ENCODE results near the gene CAPN1. TPM values are rescaled to one million over a fixed set of nuclear protein-coding genes. Genes with fewer than 3 reads are reported as not detected.

Gene CAPN1
- total and polyA plus RNA-seq, 9 of the 15 experiments (the other 6 are each of a cell fraction or from before 2014, with no cell fraction given), result 3.5 to 199 (median 61.6) TPM

DNA sequence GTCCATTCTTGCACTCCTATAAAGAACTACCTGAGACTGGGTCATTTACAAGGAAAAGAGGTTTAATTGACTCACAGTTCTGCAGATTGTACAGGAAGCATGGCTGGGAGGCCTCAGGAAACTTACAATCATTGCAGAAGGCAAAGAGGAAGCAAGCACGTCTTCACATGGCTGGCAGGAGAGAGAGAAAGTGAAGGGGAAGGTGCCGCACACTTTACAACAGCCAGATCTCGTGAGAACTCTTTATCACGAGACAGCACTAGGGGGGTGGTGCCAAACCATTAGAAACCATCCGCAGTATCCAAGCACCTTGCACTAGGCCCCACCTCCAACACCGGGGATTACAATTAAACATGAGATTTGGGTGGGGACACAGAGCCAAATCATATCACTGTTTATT, 60.7 kb downstream of the CAPN1 start (continued):
- TF ChIP-seq ZNF324 (CRISPR knock-in tag; IDR thresholded peaks at IDR 0.05), result no peak
- no peak for TF ChIP-seq ZNF57 (CRISPR knock-in tag; IDR thresholded peaks at IDR 0.05)
- no peak for TF ChIP-seq SMARCE1 (IDR thresholded peaks at IDR 0.05)
- peak; percentile 97 for TF ChIP-seq ZNF431 (CRISPR knock-in tag; IDR thresholded peaks at IDR 0.05)
- no peak for TF ChIP-seq GATAD2A (IDR thresholded peaks at IDR 0.05)
- TF ChIP-seq ZNF316 (IDR thresholded peaks at IDR 0.05), result peak; percentile 2; the same call in 1 of the 2 replicates
- TF ChIP-seq SMARCA5 (IDR thresholded peaks at IDR 0.05), result no peak

DNA sequence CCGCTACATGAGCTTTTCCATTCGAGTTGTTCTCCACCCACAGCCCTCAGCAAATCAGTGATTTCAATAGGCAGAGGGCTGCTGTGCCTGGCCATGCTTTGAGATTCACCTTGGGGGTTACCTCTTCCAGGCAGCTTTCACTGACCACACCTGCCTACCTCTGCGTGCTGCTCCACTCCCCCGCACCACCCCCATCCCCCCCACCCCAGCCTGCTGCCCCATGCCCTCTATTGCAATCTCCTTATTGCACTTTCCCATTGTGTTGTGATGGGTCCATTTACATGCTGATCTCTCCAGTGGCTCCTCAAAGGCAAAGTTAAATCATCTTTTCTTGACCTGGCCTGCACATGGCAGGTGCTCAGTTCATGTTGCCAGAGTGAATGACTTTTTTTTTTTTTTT, 62.1 kb downstream of the CAPN1 start:
- no TSS peak for BruUV-seq (replicated peaks)
- ChIA-PET CTCF (ENCODE audit: low intra/inter-chr PET ratio) (no interaction called here), POLR2A (interaction anchor here (0.9 to 1.5 kb wide), 3 partner anchors 18 to 179 kb away, joined by 3 to 5 read pairs (median 4); partner anchors contain the start of genes NEAT1 and POLA2)
- H3K9me1 ChIP-seq (ENCODE audit: control insufficient read depth, insufficient read depth, low read length), result no peaks in the 10 kb centered on the region
- H3K27me3 ChIP-seq (ENCODE audit: control insufficient read depth in 2 of 2, insufficient read depth in 2 of 2, low read length in 2 of 2), result no peaks in the 10 kb centered on the region
- 21% methylated on average over 3 of the region's 4 CpGs for WGBS (ENCODE audit: insufficient coverage, low coverage, missing lambda C conversion rate)
- DNase-seq (ENCODE audit: extremely low read depth in 1 of 4, low spot score in 3 of 4) (no peak), FAIRE-seq (no peak), ATAC-seq (no peak)
- no peaks in the 10 kb centered on the region for H3K79me2 ChIP-seq (ENCODE audit: control insufficient read depth, insufficient read depth, low read length)
- H4K20me1 ChIP-seq (replicated peaks; ENCODE audit: control insufficient read depth, insufficient read depth, low read length), result no peaks in the 10 kb centered on the region
- no peak overlapping the region for H3K9ac ChIP-seq (ENCODE audit: insufficient read depth in 1 of 2, low read depth in 2 of 2, low read length in 2 of 2)
- no peak overlapping the region for H2AFZ ChIP-seq (ENCODE audit: low read depth, low read length)
- no peaks in the 10 kb centered on the region for H3K36me3 ChIP-seq (ENCODE audit: control insufficient read depth, insufficient read depth, low read length)
- H3K27ac ChIP-seq (ENCODE audit: extremely low read depth, low read depth, low read length), result no peak overlapping the region
- peaks cover 6% of the 10 kb centered on the region; the same call in 1 of the 2 replicates for H3K9me3 ChIP-seq (replicated peaks; ENCODE audit: control insufficient read depth, insufficient read depth, low read depth, low read length)
- intact Hi-C loops (cut with micrococcal nuclease) (no loop called here), in situ Hi-C loops (cut with MboI) (no loop called here)
- no peaks in the 10 kb centered on the region for H3K4me1 ChIP-seq (replicated peaks in 1 of 2; ENCODE audit: control insufficient read depth in 2 of 2, insufficient read depth in 2 of 2, low read length in 2 of 2)
- H3K4me3 ChIP-seq, result no peak overlapping the region
- H3K4me2 ChIP-seq (ENCODE audit: insufficient read depth, low read length), result no peak overlapping the region
- no peak for TF ChIP-seq ZNF766 (CRISPR knock-in tag; conservative IDR thresholded peaks at IDR 0.05)
- TF ChIP-seq, protein P1, sequence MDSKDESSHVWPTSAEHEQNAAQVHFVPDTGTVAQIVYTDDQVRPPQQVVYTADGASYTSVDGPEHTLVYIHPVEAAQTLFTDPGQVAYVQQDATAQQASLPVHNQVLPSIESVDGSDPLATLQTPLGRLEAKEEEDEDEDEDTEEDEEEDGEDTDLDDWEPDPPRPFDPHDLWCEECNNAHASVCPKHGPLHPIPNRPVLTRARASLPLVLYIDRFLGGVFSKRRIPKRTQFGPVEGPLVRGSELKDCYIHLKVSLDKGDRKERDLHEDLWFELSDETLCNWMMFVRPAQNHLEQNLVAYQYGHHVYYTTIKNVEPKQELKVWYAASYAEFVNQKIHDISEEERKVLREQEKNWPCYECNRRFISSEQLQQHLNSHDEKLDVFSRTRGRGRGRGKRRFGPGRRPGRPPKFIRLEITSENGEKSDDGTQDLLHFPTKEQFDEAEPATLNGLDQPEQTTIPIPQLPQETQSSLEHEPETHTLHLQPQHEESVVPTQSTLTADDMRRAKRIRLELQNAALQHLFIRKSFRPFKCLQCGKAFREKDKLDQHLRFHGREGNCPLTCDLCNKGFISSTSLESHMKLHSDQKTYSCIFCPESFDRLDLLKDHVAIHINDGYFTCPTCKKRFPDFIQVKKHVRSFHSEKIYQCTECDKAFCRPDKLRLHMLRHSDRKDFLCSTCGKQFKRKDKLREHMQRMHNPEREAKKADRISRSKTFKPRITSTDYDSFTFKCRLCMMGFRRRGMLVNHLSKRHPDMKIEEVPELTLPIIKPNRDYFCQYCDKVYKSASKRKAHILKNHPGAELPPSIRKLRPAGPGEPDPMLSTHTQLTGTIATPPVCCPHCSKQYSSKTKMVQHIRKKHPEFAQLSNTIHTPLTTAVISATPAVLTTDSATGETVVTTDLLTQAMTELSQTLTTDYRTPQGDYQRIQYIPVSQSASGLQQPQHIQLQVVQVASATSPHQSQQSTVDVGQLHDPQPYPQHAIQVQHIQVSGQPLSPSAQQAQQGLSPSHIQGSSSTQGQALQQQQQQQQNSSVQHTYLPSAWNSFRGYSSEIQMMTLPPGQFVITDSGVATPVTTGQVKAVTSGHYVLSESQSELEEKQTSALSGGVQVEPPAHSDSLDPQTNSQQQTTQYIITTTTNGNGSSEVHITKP (IDR thresholded peaks at IDR 0.05; ENCODE audit: partially characterized antibody), result no peak
- TF ChIP-seq PHF8 (IDR thresholded peaks at IDR 0.05; ENCODE audit: borderline replicate concordance, low read length), result no peak
- TF ChIP-seq, protein P2, sequence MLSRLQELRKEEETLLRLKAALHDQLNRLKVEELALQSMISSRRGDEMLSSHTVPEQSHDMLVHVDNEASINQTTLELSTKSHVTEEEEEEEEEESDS (CRISPR knock-in tag; IDR thresholded peaks at IDR 0.05), result no peak
- TF ChIP-seq RBM22 (IDR thresholded peaks at IDR 0.05; ENCODE audit: low read depth, low read length, poor library complexity, severe bottlenecking), result no peak
- TF ChIP-seq KLF13 (tag; IDR thresholded peaks at IDR 0.05; ENCODE audit: borderline replicate concordance, low read depth), result no peak
- TF ChIP-seq EZH2 (IDR thresholded peaks at IDR 0.05; ENCODE audit: borderline replicate concordance, low read depth, low read length), result no peak
- TF ChIP-seq, protein P3, sequence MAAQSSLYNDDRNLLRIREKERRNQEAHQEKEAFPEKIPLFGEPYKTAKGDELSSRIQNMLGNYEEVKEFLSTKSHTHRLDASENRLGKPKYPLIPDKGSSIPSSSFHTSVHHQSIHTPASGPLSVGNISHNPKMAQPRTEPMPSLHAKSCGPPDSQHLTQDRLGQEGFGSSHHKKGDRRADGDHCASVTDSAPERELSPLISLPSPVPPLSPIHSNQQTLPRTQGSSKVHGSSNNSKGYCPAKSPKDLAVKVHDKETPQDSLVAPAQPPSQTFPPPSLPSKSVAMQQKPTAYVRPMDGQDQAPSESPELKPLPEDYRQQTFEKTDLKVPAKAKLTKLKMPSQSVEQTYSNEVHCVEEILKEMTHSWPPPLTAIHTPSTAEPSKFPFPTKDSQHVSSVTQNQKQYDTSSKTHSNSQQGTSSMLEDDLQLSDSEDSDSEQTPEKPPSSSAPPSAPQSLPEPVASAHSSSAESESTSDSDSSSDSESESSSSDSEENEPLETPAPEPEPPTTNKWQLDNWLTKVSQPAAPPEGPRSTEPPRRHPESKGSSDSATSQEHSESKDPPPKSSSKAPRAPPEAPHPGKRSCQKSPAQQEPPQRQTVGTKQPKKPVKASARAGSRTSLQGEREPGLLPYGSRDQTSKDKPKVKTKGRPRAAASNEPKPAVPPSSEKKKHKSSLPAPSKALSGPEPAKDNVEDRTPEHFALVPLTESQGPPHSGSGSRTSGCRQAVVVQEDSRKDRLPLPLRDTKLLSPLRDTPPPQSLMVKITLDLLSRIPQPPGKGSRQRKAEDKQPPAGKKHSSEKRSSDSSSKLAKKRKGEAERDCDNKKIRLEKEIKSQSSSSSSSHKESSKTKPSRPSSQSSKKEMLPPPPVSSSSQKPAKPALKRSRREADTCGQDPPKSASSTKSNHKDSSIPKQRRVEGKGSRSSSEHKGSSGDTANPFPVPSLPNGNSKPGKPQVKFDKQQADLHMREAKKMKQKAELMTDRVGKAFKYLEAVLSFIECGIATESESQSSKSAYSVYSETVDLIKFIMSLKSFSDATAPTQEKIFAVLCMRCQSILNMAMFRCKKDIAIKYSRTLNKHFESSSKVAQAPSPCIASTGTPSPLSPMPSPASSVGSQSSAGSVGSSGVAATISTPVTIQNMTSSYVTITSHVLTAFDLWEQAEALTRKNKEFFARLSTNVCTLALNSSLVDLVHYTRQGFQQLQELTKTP (IDR thresholded peaks at IDR 0.05; ENCODE audit: low read depth in 1 of 2, partially characterized antibody in 2 of 2), result no peak

Measured in K562 (cell line).